MCF 10A (cell line): ENCODE data around the gene ARHGEF7. TPM values are rescaled to one million over a fixed set of nuclear protein-coding genes. Genes with fewer than 3 reads are reported as not detected.

Source experiments
- Bru-seq: library from RNA; stranded (reverse); fragments of 400-500 nt; gene quantifications from one replicate; lab custom pipeline; 2021; lab: Mats Ljungman, UMichigan
- BruChase-seq, 2 experiments: library from RNA; stranded (reverse); fragments of 400-500 nt; gene quantifications; one replicate each; lab custom pipeline; 2021; lab: Mats Ljungman, UMichigan
- BruUV-seq: library from RNA; stranded (reverse); fragments of 400-500 nt; replicated peaks from 2 replicates; lab custom pipeline; 2021; lab: Mats Ljungman, UMichigan
- CTCF ChIA-PET: fragments of 300-600 bp; sonication (Branson Sonifier 250); formaldehyde crosslinking; extraction: SDS; loops from one replicate; lab custom pipeline; 2021; ENCODE audit warnings: antibody characterized with exemption, inconsistent platforms; lab: Yijun Ruan, JAX
- POLR2A ChIA-PET: fragments of 300-600, 350-650 bp; sonication (Branson Sonifier 250); formaldehyde crosslinking; extraction: SDS; loops from one replicate; lab custom pipeline; 2020; ENCODE audit warnings: antibody characterized with exemption, inconsistent platforms; lab: Yijun Ruan, JAX
- DNase-seq: peaks from one replicate; pipeline ENCODE4 v3.0.0-alpha.2; 2018; ENCODE audit not compliant: unreplicated experiment
- H3K27ac Mint-ChIP-seq: one replicate; pipeline ENCODE4 v1.8.0; 2022; ENCODE audit warnings: mild to moderate bottlenecking, low read depth, mixed read lengths; ENCODE audit not compliant: unreplicated experiment
- H3K27me3 Mint-ChIP-seq: one replicate; pipeline ENCODE4 v1.8.0; 2022; ENCODE audit warnings: mixed read lengths; ENCODE audit not compliant: insufficient read depth, unreplicated experiment
- H3K36me3 Mint-ChIP-seq: one replicate; pipeline ENCODE4 v1.8.0; 2022; ENCODE audit warnings: mild to moderate bottlenecking, moderate library complexity, mixed read lengths; ENCODE audit not compliant: insufficient read depth, unreplicated experiment
- H3K4me1 Mint-ChIP-seq: one replicate; pipeline ENCODE4 v1.8.0; 2022; ENCODE audit warnings: mixed read lengths; ENCODE audit not compliant: insufficient read depth, unreplicated experiment
- H3K4me3 Mint-ChIP-seq: one replicate; pipeline ENCODE4 v1.8.0; 2022; ENCODE audit warnings: mild to moderate bottlenecking, moderate library complexity, mixed read lengths; ENCODE audit not compliant: unreplicated experiment
- H3K9me3 Mint-ChIP-seq: one replicate; pipeline ENCODE4 v1.8.0; 2022; ENCODE audit warnings: mixed read lengths; ENCODE audit not compliant: unreplicated experiment
- intact Hi-C: fragments of 100-400 bp; cut with micrococcal nuclease; formaldehyde crosslinking; loops from 2 replicates; pipeline ENCODE4 v1.14.1; 2022
- long read RNA-seq: library from polyadenylated mRNA; stranded (forward); transcript quantifications from one replicate; pipeline ENCODE4 v2.0.0, GENCODE V29; 2022
- total RNA-seq: library from RNA; stranded (reverse); gene quantifications from 2 replicates; pipeline ENCODE4 v1.2.3, GENCODE V29; 2022
- TF ChIP-seq, protein P1 (sequence below): fragments of 200-600 bp; IDR thresholded peaks from one replicate; pipeline ENCODE4 v1.8.0; 2022; ENCODE audit warnings: antibody characterized with exemption, mild to moderate bottlenecking; ENCODE audit not compliant: unreplicated experiment

The ARHGEF7 gene, protein sequence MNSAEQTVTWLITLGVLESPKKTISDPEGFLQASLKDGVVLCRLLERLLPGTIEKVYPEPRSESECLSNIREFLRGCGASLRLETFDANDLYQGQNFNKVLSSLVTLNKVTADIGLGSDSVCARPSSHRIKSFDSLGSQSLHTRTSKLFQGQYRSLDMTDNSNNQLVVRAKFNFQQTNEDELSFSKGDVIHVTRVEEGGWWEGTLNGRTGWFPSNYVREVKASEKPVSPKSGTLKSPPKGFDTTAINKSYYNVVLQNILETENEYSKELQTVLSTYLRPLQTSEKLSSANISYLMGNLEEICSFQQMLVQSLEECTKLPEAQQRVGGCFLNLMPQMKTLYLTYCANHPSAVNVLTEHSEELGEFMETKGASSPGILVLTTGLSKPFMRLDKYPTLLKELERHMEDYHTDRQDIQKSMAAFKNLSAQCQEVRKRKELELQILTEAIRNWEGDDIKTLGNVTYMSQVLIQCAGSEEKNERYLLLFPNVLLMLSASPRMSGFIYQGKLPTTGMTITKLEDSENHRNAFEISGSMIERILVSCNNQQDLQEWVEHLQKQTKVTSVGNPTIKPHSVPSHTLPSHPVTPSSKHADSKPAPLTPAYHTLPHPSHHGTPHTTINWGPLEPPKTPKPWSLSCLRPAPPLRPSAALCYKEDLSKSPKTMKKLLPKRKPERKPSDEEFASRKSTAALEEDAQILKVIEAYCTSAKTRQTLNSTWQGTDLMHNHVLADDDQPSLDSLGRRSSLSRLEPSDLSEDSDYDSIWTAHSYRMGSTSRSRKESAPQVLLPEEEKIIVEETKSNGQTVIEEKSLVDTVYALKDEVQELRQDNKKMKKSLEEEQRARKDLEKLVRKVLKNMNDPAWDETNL
- total RNA-seq: 43.5 and 49.4 TPM in 2 replicates
- percentile 80 among the genes with signal in this experiment for Bru-seq, nascent RNA
- BruChase-seq, experiment 1, labeled RNA remaining after a 6-hour chase: percentile 71 among the genes with signal in this experiment
- BruChase-seq, experiment 2, labeled RNA remaining after a 2-hour chase: percentile 75 among the genes with signal in this experiment
- long read RNA-seq, partial matches to known transcripts: 17 of 20 reads
- long read RNA-seq, other reads (novel, unspliced or antisense): 3 of 20 reads

DNA sequence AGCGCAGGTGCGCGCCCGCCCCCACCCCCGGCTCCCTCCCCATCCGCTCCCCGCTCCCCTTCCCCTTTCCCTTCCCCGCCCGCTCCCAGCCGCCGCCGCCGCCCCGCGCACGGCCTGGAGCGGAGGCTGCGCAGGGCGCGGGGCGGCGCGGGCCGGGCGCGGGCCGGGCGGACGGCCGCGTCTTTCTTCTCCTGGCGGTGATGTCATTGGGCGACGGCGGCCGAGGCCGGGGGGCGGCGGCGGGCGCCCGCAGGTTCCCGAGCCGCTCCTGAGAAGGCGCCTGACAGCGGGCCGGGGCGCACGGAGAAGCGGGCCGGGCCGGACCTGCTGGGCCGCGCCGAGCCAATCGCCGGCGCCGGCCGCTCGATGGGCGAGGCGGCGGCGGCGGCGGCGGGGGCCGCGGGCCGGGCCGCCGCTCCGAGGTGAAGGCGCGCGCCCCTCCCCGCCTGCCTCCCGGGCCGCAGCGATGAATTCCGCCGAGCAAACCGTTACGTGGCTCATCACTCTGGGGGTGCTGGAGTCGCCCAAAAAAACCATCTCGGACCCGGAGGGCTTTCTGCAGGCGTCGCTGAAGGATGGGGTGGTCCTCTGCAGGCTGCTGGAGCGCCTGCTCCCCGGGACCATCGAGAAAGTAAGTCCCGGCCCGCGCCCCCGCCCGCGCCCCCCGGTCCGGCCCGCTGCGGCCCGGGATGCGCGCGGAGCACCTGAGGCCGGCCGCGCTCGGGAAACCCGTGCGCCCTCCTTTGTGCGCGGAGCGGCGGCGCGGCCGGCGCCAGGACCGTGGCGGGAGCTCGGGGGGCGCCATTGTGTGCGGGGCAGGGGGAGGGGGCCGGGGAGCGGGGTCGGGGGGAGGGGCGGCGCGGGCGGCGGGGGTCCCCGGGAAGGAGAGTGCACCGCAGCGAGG is at the start of gene ARHGEF7:
ARHGEF7 (plus strand) TSS at position 250 of the 904 bp plus-strand sequence; CDS start at position 467, 217 bp downstream.
- TF ChIP-seq, protein P1, sequence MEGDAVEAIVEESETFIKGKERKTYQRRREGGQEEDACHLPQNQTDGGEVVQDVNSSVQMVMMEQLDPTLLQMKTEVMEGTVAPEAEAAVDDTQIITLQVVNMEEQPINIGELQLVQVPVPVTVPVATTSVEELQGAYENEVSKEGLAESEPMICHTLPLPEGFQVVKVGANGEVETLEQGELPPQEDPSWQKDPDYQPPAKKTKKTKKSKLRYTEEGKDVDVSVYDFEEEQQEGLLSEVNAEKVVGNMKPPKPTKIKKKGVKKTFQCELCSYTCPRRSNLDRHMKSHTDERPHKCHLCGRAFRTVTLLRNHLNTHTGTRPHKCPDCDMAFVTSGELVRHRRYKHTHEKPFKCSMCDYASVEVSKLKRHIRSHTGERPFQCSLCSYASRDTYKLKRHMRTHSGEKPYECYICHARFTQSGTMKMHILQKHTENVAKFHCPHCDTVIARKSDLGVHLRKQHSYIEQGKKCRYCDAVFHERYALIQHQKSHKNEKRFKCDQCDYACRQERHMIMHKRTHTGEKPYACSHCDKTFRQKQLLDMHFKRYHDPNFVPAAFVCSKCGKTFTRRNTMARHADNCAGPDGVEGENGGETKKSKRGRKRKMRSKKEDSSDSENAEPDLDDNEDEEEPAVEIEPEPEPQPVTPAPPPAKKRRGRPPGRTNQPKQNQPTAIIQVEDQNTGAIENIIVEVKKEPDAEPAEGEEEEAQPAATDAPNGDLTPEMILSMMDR: no peak
- H3K27ac Mint-ChIP-seq: no peak within 1 kb of the TSS
- peaks cover 87% of the 10 kb centered on the region for H3K27me3 Mint-ChIP-seq
- peak within 1 kb of the TSS; percentile 41 for H3K4me3 Mint-ChIP-seq
- no peaks in the 10 kb centered on the region for H3K36me3 Mint-ChIP-seq
- BruUV-seq: no TSS peak
- intact Hi-C loops: no loop called here
- ChIA-PET POLR2A (no interaction called here), CTCF (no interaction called here)
- H3K9me3 Mint-ChIP-seq: no peaks in the 10 kb centered on the region
- DNase-seq: no peak
- H3K4me1 Mint-ChIP-seq: no peaks in the 10 kb centered on the region

DNA sequence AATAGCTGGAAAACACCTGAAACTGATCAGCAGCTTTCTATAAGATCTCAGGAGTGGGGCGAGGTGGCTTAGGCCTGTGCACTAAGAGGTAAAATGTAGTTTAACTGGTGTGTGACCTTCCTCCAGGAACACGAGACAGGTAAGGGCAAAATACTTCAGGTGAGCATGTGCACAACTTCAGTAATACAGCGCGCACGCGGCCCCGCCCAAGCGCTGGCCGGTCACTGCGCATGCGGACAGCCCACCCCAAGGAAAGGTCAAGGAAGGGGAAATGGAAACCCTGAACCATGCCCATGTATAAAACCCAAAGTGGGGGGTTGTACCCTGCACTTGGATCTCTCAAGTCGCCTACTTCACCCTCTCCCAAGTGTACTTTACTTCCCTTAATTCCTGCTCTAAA is 49.4 kb upstream of the ARHGEF7 start:
- Mint-ChIP-seq H3K4me3 (no peak overlapping the region), H3K27ac (no peak overlapping the region), H3K4me1 (no peaks in the 10 kb centered on the region), H3K9me3 (peaks cover under 1% of the 10 kb centered on the region), H3K36me3 (no peaks in the 10 kb centered on the region), H3K27me3 (no peaks in the 10 kb centered on the region)
- TF ChIP-seq, protein P1: no peak
- POLR2A ChIA-PET: interaction anchor here (0.6 kb wide), 1 partner anchor 9 kb away, joined by 3 read pairs; no protein-coding TSS in a partner anchor
- CTCF ChIA-PET: interaction anchor here (0.5 to 3.9 kb wide), 4 partner anchors 16 to 1371 kb away, joined by 3 to 33 read pairs (median 5); no protein-coding TSS in a partner anchor
- no peak for DNase-seq
- BruUV-seq: no TSS peak
- intact Hi-C loops: loop anchor here (5.0 kb wide), 1 partner anchor 397 kb away; no protein-coding TSS in a partner anchor

DNA sequence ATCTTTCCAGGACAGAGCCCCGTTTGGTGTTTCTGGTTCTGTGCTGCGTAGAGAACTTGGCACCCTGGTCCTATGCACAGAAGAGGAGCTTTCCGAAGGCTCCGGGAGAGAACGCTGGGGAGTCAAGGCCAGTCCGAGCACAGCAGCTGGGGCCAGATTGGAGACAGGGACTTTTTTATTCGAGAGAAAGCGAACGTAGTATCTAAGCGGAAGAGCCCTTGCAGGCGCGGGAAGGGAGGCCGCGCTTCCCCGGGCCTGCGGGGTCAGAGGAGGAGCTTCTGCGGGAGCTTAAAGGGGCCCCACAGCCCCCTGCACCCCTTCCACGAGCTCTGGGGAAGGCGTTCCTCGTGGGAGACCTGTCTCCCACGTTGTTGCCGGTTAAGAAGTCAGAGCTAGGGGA is 48.6 kb upstream of the ARHGEF7 start:
- DNase-seq: no peak
- Mint-ChIP-seq H3K36me3 (no peaks in the 10 kb centered on the region), H3K9me3 (peaks cover 8% of the 10 kb centered on the region), H3K27ac (no peak overlapping the region), H3K4me3 (peak overlapping the region; percentile 71), H3K27me3 (no peaks in the 10 kb centered on the region), H3K4me1 (no peaks in the 10 kb centered on the region)
- TF ChIP-seq, protein P1: no peak
- CTCF ChIA-PET: interaction anchor here (0.5 to 3.9 kb wide), 15 partner anchors 14 to 451 kb away, joined by 3 to 45 read pairs (median 4); partner anchors contain the start of gene NAXD
- POLR2A ChIA-PET: interaction anchor here (0.6 to 1.5 kb wide), 2 partner anchors 153 to 393 kb away, joined by 3 to 4 read pairs; no protein-coding TSS in a partner anchor
- no TSS peak for BruUV-seq
- intact Hi-C loops: loop anchor here (5.0 kb wide), 1 partner anchor 396 kb away; no protein-coding TSS in a partner anchor
